DMS114 treated with DMSO at 0.1 percent for 48 hours (cell line): ENCODE measurements around the gene TPR.

Experiments
- DNase-seq: peaks from one replicate; lab custom pipeline; 2025; ENCODE audit not compliant: unreplicated experiment; lab: John Stamatoyannopoulos, UW

Gene TPR

GRCh38 chr1:186291271-186291670 lies 83.8 kb downstream of the TPR start:
- no peak for DNase-seq

DNA sequence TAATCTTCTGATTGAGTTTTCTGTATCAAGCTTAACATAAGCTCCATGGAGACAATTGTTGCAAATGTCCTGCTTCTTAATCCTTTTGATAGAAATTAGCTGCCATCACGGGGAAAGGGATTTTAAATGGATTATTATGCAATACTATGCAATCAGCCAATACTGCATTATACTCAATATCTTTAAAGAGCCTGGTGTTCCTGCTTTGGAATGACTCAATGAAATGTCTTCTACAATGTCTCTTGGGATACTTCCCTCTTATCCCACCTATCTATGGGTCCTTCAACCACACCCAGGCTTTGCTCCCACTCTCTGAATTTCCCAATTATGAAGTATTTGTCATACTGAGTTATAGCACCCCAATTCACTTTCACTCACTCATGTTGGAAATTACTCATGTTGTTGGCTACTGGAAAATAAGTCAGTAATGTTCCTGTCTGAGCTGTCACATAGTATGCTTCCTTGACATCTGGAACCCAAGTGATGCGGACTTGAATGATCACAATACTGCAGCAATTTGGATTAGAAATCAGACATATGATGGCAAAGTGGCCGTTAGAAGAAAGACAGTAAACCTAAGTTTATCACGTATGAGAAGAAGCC lies 85.0 kb downstream of the TPR start:
- no peak for DNase-seq

DNA sequence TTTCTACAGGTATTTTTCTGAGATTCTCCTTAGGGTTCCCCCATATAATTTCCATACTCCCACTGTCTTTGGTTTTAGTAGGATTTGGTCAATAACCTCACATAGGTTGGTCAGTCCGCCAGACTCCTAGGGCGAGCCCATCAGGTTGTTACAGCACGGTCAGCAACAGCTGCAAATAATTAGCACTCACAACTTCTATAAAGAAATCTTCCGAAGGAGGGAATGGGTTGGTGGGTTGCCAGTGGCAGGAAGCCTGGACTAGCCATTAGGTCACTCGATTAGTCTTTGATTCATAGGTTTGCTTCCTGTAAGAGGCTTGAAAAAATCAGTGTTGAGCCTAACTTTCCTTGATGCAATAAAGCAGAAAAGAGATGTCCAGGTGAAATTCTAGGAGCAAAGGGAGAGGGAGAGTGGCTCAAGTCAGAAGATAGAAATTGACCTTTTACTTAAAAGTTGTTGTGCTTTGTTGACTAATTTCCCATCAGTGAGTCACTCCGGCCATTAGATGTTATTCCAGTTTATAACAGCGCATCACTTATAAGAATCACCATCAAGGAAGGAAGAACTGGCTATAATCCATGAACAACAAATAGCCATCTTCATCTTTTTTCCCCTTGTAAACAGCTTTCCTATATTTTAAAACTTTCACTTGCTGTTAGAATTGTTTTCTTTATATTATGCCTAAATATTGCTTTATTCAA lies 88.3 kb downstream of the TPR start:
- DNase-seq = no peak

- DNase-seq = no peak
Measured at GRCh38 chr1:186283374-186283773, 91.7 kb downstream of the TPR start.

DNA sequence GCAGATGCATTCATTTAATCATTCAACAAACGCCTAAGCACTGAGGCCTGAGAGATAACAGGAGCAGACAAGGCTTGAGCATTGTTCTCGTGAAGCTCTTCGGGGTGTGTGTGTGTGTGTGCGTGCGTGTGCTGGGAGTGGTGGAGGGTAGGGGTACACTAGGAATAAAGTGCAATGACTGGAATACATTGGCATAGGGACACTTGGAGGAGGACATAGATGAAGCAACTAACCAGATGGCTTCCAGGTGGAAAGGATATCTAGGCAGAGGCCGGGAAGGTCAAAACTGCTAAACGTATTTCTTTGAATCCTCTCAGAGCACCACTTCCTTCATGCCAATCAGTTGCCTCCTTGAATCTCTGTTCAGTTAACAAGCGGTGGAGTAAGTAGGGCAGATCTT lies 92.6 kb downstream of the TPR start:
- DNase-seq = no peak

DNA sequence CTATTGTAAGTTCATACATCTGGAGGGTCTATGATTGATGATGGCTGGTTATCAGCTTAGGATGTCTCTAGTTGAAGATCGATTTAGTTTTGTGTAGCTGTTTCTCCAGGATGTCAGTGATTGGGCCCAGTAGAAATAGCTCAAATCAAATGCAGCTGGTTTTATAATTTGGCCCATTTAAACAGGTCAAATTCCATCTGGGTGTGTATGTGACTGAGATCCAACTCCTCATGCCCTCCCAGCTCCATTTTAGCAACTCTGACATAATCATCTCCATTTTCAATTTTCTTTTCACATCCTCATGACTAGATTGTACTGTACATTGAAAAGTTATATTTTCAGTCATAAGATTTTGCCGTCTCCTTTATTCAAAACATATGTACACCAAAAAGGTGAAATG lies 99.2 kb downstream of the TPR start:
- DNase-seq = no peak

GRCh38 chr1:186272486-186272885 lies 102.6 kb downstream of the TPR start:
- DNase-seq = no peak

DNA sequence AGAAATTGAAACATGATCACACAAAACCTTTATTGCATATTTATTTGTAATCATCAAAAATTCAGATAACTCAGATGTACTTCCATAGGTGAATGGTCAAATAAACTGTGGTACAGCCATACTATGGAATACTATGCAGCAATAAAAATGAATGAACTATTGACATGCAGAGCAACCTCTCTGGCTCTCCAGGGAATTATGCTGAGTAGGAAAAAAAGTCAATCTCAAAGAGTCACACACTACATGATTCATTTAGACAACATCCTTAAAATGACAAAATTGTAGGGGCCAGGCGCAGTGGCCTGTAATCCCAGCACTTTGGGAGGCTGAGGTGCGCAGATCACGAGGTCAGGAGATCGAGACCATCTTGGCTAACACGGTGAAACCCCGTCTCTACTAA lies 104.0 kb downstream of the TPR start:
- no peak for DNase-seq
